GM23338 (cell line): Measurements from ENCODE around the gene PSMA1. TPM values are rescaled to one million over a fixed set of nuclear protein-coding genes. Genes with fewer than 3 reads are reported as not detected.

ENCODE experiments used
- ATAC-seq: fragments of 200-7000 bp; cut with Tn5 transposase; 3 replicates; pipeline ENCODE4 v1.9.1; 2020
- DNase-seq: peaks from one replicate; pipeline ENCODE4 v3.0.0-alpha.2; 2015; ENCODE audit warnings: low spot score
- H2AFZ ChIP-seq: fragments of 200-600 bp; sonication (generic); 2 replicates; pipeline ENCODE4 v1.8.0; 2016; ENCODE audit warnings: antibody characterized with exemption, mild to moderate bottlenecking, moderate library complexity
- H3F3A ChIP-seq: fragments of 200-600 bp; sonication (generic); replicated peaks from 2 replicates; pipeline ENCODE4 v1.8.0; 2017; ENCODE audit warnings: antibody characterized with exemption, mixed run types, low read depth
- H3K27ac ChIP-seq: fragments of 200-600 bp; sonication (generic); 2 replicates; pipeline ENCODE4 v1.6.1; 2016; ENCODE audit warnings: low read depth
- H3K27me3 ChIP-seq: fragments of 200-600 bp; sonication (generic); 2 replicates; pipeline ENCODE4 v1.8.0; 2016; ENCODE audit warnings: mild to moderate bottlenecking, mixed run types, moderate library complexity; ENCODE audit not compliant: insufficient read depth
- H3K36me3 ChIP-seq: fragments of 200-600 bp; sonication (generic); 2 replicates; pipeline ENCODE4 v1.8.0; 2016; ENCODE audit warnings: mild to moderate bottlenecking; ENCODE audit not compliant: insufficient read depth
- H3K4me1 ChIP-seq: fragments of 200-600 bp; sonication (generic); 2 replicates; pipeline ENCODE4 v1.8.0; 2016; ENCODE audit warnings: mild to moderate bottlenecking, moderate library complexity; ENCODE audit not compliant: insufficient read depth
- H3K4me2 ChIP-seq: fragments of 200-600 bp; sonication (generic); 2 replicates; pipeline ENCODE4 v1.7.1; 2017; ENCODE audit warnings: mixed run types
- H3K4me3 ChIP-seq: fragments of 200-600 bp; sonication (generic); 2 replicates; pipeline ENCODE4 v1.6.1; 2016; ENCODE audit warnings: mixed run types
- H3K79me2 ChIP-seq: fragments of 200-600 bp; sonication (generic); replicated peaks from 2 replicates; pipeline ENCODE4 v1.8.0; 2017; ENCODE audit warnings: mild to moderate bottlenecking; ENCODE audit not compliant: insufficient read depth
- H3K9me2 ChIP-seq: fragments of 200-600 bp; sonication (generic); 2 replicates; pipeline ENCODE4 v1.8.0; 2017; ENCODE audit not compliant: insufficient read depth
- H4K20me1 ChIP-seq: fragments of 200-600 bp; sonication (generic); replicated peaks from 2 replicates; pipeline ENCODE4 v1.8.0; 2017; ENCODE audit warnings: mild to moderate bottlenecking; ENCODE audit not compliant: insufficient read depth
- H3K27ac Mint-ChIP-seq: 2 replicates; pipeline ENCODE4 v1.8.0; 2020; ENCODE audit warnings: inconsistent platforms, mild to moderate bottlenecking, moderate library complexity, mixed read lengths
- H3K27me3 Mint-ChIP-seq: 3 replicates; pipeline ENCODE4 v1.8.0; 2022; ENCODE audit warnings: low read depth, mild to moderate bottlenecking, moderate library complexity, mixed read lengths, inconsistent platforms; ENCODE audit not compliant: insufficient read depth, poor library complexity
- H3K36me3 Mint-ChIP-seq: 3 replicates; pipeline ENCODE4 v1.8.0; 2021; ENCODE audit warnings: low read depth, mild to moderate bottlenecking, inconsistent platforms, moderate library complexity, mixed read lengths
- H3K4me1 Mint-ChIP-seq: 3 replicates; pipeline ENCODE4 v1.8.0; 2020; ENCODE audit warnings: mild to moderate bottlenecking, inconsistent platforms, mixed read lengths
- H3K4me3 Mint-ChIP-seq: 3 replicates; pipeline ENCODE4 v1.8.0; 2021; ENCODE audit warnings: moderate library complexity, mild to moderate bottlenecking, inconsistent platforms, mixed read lengths
- H3K9me3 Mint-ChIP-seq: 3 replicates; pipeline ENCODE4 v1.8.0; 2020; ENCODE audit warnings: moderate library complexity, mild to moderate bottlenecking, inconsistent platforms, mixed read lengths
- CREB1 ChIP-seq: fragments of 250-450 bp; sonication (Bioruptor Pico); IDR thresholded peaks from 2 replicates; pipeline ENCODE4 v1.5.0; 2020; ENCODE audit warnings: low read depth, mild to moderate bottlenecking, moderate library complexity
- JUNB ChIP-seq: IDR thresholded peaks from one replicate; pipeline ENCODE4 v1.6.1; 2016; ENCODE audit warnings: antibody characterized with exemption; ENCODE audit not compliant: unreplicated experiment
- NANOG ChIP-seq: IDR thresholded peaks from 2 replicates; pipeline ENCODE4 v1.6.1; 2016; ENCODE audit warnings: antibody characterized with exemption, borderline replicate concordance
- POLR2AphosphoS5 ChIP-seq: IDR thresholded peaks from 2 replicates; pipeline ENCODE4 v1.6.1; 2016; ENCODE audit warnings: antibody characterized with exemption, low read depth
- STAT1 ChIP-seq: IDR thresholded peaks from one replicate; pipeline ENCODE4 v1.6.1; 2016; ENCODE audit warnings: antibody characterized with exemption; ENCODE audit not compliant: unreplicated experiment
- polyA plus RNA-seq: library from polyadenylated mRNA; unstranded; fragments of >200 nt; fragmentation: Nextera tagmentation; extraction: Ambion mirVana; gene quantifications from 2 replicates; pipeline ENCODE4 v1.2.1, GENCODE V29; 2016
- total RNA-seq: library from RNA; depleted of rRNA; stranded (reverse); fragments of >200 nt; shearing (Covaris generic); gene quantifications from 2 replicates; pipeline ENCODE4 v1.2.3, GENCODE V29; 2014
- TF ChIP-seq, protein P1 (sequence below): IDR thresholded peaks from one replicate; pipeline ENCODE4 v1.6.1; 2018; ENCODE audit warnings: antibody characterized with exemption; ENCODE audit not compliant: unreplicated experiment

The PSMA1 gene
- total and polyA plus RNA-seq, 2 experiments from 2014 or later = 169 to 338 TPM

DNA sequence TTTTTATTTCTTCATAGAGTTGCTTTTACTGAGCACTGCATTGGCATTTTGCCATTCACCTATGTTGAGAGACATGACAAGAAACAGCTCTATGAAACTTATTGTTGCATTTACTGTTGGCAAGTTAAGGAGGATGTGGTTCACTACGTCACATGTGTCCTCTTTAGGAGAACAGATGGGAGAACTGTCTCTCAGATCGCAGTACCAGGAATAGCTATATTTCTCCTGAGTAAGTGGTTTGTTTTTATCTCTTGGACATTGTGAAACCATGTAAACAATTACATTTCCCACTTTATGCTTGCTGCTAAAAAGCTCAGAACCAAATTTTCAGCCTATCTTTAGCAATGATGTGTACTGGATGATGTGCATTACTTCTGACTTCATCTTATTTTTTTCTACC, 34.8 kb upstream of the PSMA1 start:
- H3K9me3 Mint-ChIP-seq = no peaks in the 10 kb centered on the region
- H3K4me2 ChIP-seq = no peak overlapping the region
- no peak for ATAC-seq

DNA sequence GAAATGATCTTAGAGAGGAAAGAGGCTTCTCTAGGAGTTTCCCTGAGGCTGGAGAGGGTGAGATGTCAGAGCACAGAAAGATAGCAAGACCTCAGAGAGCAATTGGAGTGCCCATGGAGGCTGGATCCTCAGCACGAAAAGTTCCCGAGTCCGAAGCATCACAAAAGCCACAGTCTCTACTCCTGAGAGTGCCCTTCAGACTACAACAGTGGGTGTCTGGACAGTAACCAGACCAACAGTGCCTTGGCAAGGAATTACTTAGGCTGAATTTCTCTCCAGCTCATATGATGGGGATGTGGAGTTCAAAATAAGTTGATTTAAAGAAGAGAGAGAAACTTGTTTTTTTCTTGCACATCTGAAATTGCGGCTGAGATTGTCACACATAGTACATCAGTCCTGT, 31.9 kb upstream of the PSMA1 start:
- H3K9me2 ChIP-seq = no peaks in the 10 kb centered on the region
- no peaks in the 10 kb centered on the region for H3K79me2 ChIP-seq
- H3K27me3 Mint-ChIP-seq = no peaks in the 10 kb centered on the region
- no peak overlapping the region for H3K27ac ChIP-seq
- H3K9me3 Mint-ChIP-seq = no peaks in the 10 kb centered on the region
- no peaks in the 10 kb centered on the region for H4K20me1 ChIP-seq
- no peaks in the 10 kb centered on the region for H3K36me3 Mint-ChIP-seq
- no peak overlapping the region for H3K4me2 ChIP-seq
- no peaks in the 10 kb centered on the region for H3K4me1 ChIP-seq
- H3K27me3 ChIP-seq = no peaks in the 10 kb centered on the region
- no peak overlapping the region for H3K4me3 ChIP-seq
- ATAC-seq (no peak), DNase-seq (no peak)
- H3F3A ChIP-seq = no peaks in the 10 kb centered on the region
- no peaks in the 10 kb centered on the region for H3K4me1 Mint-ChIP-seq
- no peak overlapping the region for H2AFZ ChIP-seq
- H3K36me3 ChIP-seq = no peaks in the 10 kb centered on the region
- H3K4me3 Mint-ChIP-seq = no peak overlapping the region
- no peak overlapping the region for H3K27ac Mint-ChIP-seq
- TF ChIP-seq JUNB (no peak), STAT1 (no peak), POLR2AphosphoS5 (no peak), CREB1 (CRISPR knock-in tag) (no peak), NANOG (no peak)
- TF ChIP-seq, protein P1, sequence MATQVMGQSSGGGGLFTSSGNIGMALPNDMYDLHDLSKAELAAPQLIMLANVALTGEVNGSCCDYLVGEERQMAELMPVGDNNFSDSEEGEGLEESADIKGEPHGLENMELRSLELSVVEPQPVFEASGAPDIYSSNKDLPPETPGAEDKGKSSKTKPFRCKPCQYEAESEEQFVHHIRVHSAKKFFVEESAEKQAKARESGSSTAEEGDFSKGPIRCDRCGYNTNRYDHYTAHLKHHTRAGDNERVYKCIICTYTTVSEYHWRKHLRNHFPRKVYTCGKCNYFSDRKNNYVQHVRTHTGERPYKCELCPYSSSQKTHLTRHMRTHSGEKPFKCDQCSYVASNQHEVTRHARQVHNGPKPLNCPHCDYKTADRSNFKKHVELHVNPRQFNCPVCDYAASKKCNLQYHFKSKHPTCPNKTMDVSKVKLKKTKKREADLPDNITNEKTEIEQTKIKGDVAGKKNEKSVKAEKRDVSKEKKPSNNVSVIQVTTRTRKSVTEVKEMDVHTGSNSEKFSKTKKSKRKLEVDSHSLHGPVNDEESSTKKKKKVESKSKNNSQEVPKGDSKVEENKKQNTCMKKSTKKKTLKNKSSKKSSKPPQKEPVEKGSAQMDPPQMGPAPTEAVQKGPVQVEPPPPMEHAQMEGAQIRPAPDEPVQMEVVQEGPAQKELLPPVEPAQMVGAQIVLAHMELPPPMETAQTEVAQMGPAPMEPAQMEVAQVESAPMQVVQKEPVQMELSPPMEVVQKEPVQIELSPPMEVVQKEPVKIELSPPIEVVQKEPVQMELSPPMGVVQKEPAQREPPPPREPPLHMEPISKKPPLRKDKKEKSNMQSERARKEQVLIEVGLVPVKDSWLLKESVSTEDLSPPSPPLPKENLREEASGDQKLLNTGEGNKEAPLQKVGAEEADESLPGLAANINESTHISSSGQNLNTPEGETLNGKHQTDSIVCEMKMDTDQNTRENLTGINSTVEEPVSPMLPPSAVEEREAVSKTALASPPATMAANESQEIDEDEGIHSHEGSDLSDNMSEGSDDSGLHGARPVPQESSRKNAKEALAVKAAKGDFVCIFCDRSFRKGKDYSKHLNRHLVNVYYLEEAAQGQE = no peak

More for the DNA sequence above, 34.8 kb upstream of the PSMA1 start:
- Histone ChIP-seq H3K9me2 (0 out of 2 replicates have a peak, but pooled peaks cover 4% of the 10 kb centered on the region), H3K4me3 (no peak overlapping the region), H3K79me2 (no peaks in the 10 kb centered on the region), H4K20me1 (no peaks in the 10 kb centered on the region), H2AFZ (no peak overlapping the region), H3F3A (no peaks in the 10 kb centered on the region), H3K36me3 (no peaks in the 10 kb centered on the region), H3K27ac (no peak overlapping the region), H3K27me3 (no peaks in the 10 kb centered on the region), H3K4me1 (no peaks in the 10 kb centered on the region)
- TF ChIP-seq, protein P1 = no peak
- Mint-ChIP-seq H3K36me3 (no peaks in the 10 kb centered on the region), H3K27me3 (no peaks in the 10 kb centered on the region), H3K4me3 (no peak overlapping the region), H3K4me1 (no peaks in the 10 kb centered on the region), H3K27ac (no peak overlapping the region)
- DNase-seq = no peak
